OCI-M2 (cell line): ENCODE data around the gene MLXIP.

Source experiments
- DNase-seq: peaks from one replicate; lab custom pipeline; 2025; ENCODE audit not compliant: unreplicated experiment; lab: John Stamatoyannopoulos, UW

MLXIP gene

DNA sequence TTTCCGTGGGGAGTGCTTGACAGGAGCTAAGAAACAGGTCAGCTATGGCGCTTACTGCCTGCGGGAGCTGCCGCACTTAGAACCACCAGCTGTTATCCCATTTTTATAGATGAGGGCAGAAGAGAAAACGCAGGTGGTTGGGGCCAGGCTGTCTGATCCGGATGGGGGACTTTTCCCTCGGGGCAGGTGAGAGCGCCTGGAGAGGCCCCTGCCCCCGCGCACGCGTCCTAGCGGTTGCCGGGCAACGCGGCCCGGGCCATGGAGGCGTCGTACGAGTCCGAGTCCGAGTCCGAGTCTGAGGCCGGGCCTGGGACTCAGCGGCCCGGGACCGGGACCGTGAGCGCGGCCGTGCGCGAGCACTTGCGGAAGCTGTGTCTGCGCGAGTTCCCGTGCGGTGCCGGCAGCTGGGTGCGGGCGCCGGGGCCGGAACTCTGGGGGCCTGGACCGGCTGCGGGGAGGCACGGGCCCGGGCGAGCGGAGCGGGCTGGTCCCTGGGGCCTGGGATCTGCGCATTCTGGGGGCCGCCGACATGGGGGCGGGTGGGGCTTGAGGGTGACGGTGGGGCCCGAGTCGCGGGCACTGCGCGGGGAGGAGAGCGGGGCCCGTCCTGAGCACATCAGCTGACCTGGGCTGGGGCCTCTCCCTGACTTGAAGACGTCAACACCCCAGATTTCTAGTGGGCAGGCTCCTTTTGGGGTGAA, 104.5 kb downstream of the MLXIP start, which contains the start of gene LRRC43:
TSS of gene LRRC43 (plus strand) at position 237 of the 701 bp plus-strand sequence. CDS start at position 259, 22 bp downstream.
- no peak for DNase-seq

DNA sequence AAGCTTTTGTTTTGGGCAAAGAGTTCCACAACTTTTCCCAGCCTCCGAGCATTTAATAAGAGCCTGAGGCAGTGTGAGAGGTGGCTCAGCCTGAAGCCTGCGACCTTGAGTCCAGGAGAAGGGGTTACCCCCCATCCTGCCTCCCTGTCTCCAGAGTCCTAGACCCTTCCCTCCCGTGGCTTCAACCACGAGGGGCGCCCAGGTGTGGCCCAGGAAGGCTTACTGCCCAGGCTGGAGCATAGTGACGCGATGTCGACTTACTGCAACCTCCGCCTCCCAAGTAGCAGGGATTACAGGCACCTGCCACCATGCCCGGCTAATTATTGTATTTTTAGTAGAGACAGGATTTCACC, 105.0 kb downstream of the MLXIP start:
- no peak for DNase-seq

DNA sequence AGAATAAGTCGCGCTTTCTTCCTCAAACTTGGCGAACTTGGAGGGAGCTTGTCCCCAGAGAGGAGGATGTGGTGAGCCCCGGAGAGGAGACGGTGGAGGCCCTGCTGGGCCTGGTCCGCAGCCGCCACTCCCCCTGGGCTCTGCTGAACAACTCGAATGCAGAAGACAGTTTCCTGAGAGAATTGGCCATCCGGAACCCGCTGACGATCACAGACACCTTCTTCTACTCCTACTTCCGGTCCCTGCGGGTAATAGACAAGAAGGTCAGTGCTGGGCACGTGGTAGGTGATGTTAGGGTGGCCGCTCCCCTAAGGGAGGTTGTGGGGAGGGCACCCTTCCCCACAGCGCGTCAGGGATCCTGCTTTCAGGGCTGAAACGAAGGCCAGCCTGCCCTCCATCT, 106.0 kb downstream of the MLXIP start:
- no peak for DNase-seq

DNA sequence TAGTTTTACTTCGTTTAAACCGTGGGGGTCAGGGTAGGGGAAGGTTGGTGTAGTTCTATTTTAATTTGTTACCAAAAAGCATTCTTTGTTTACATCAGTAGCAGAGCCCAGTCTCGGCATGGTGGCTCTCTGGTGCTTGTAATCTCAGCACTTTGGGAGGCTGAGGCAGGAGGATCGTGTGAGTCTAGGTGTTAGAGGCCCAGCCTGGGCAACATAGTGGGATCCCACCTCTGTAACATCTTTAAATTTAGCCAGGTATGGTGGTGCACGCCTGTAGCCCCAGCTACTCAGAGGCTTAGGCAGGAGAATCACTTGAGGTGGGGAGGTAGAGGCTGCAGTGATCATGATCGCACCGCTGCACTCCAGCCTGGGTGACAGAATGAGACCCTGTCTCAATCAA, 106.5 kb downstream of the MLXIP start:
- no peak for DNase-seq

DNA sequence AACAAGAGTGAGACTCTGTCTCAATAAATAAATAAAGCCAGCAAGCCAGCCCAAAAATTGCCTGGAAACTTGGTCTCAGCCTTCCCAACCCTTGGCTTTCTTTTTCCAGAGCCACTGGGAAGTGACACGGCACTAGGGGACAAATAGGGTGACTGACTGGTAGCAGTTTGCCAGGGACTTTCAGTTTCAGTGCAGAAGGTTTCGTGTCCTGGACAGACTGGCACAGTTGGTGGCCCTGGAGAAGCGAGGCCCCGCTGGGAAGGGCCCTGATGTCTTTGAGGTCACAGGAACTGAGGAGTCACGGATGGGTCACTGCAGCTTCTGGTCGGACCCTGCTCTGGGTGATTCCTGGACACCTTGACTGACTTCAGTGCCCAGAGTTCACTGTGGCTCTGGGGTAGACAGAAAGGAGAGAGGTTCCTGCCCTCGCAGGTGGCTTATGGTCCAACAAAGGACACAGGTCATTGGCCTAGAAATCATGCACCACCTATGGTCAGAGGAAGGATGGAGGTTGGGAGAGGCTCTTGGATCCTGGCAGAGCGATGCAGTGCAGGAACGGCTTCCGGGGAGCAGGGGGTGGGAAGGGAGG, 107.0 kb downstream of the MLXIP start:
- DNase-seq = no peak

DNA sequence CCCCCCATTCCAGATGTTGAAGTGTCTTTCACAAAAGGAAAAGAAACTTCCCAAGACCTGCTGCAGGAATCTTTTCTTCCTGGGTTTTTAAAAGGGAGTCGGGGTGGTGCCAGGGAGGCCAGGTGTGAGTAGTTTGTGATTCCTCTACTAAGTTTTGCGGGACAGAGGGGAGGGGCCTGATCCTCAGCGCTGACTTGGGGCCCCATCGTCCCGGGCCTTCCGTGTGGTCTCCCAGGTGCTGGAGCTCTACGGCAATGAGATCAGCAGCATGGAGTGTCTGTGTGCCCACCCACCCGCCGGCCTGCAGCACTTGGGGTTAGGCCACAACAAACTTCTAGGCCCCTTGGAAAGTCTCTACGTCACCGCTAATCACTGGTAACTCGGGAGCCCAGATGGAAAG, 108.9 kb downstream of the MLXIP start:
- no peak for DNase-seq

DNA sequence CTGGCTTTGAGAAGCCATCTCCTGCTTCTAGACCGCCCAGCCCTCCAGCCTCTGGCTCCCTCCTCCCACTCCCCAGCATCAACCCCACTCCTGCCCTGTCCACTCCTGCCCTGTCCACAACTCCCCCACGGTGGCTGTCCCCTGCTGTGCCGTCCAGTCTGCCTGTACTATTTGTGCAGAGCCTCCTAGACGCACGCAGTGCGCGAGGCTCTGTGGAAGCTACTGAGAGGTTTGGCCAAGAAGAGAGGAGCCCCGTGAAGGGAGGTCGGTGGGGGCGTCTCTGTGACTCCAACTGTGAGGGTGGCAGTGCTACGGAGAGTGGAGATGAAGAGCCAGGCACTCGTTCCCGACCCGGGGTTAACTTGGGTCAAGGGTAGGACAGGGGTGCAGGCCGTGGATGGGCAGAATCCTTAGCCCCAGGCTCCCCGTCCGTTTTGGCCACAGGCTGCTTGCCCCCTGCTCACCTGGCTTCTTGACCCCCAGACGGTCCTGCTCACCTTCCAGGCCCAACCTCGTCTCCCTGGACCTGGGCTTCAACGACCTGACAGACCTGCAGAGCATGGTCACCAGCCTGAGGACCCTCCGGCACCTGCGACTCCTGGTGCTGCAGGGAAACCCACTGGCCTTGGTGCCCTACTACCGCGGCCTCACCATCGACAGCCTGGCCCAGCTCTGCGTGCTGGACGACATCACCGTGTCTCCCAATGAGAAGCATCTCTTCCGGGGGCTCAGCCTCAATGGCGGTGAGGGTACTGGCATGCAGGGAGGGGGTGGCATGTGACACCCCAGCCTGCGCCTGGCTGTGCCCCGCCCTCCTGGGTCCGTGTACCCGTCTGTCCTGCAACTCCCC, 111.3 kb downstream of the MLXIP start:
- DNase-seq = no peak

DNA sequence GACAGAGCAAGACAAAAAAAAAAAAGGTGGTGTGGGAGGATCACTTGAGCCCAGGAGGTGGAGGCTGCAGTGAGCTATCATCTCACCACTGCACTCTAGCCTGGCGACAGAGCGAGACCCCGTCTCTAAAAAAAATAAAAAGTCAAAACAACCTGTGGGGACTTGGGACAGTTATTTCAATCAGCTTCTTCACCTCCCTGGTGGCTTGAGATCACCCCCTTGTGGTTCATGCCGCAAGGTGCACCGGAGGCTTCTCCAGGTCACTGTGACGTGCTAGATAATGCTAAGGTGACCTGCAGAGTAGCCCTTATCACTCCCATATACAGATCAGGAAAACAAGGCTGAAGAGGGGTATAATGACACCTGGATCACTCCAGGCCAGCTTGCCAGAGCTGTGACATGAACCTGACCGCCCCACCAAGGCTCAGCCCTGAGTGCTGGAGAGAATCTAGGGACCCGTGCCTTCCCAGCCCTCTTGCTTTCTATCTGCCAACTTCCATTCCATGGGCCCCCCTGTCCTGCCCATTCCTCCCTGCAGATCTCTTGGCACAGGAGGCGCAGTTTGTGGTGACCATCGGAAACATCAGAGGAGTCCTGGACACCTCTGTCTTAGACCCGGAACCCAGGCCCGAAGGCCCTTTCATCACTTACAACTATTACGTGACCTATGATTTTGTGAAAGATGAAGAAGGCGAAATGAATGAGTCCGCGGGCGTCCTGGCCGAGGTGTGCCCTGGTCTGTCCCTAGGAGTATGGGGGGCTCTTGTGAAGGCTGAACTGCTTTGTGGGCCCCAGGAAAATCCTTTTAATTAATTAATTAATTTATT, 112.5 kb downstream of the MLXIP start:
- no peak for DNase-seq

DNA sequence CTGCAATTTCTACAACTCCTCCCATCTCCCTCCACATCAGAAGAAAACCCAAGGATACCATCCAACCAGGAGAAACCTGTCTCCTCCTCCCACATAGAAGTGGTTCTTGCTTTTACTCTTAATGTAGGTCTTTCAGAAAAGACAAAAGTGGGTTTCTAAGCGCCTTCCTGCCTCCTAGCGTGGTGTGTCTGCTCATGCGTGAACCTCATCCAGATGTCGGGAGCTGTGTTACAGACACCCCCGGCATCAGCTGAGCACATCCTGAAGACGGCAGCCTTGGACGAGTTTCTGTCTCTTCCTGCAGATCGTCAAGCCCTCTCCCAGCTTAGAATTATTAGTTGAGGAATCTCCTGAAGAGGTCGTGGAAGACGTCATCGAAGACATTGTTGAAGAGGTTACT, 113.9 kb downstream of the MLXIP start:
- DNase-seq = no peak

DNA sequence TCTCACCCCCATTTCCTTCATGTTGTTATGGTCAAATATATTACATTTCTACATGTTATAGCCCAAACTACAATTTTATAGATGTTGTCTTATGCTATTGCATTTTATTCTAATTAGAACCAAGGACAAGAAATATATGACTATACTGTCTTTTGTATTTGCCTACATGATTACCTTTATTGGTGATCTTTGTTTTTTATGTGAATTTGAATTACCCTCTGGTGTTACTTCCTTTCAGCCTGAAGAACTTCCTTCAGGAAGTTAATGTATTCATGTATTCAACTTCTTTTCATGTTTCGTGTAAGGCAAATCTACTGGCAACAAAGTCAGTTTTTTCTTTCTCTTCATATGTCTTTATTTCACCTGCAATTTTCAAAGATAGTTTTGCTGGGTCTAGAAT, 116.2 kb downstream of the MLXIP start:
- DNase-seq = no peak

DNA sequence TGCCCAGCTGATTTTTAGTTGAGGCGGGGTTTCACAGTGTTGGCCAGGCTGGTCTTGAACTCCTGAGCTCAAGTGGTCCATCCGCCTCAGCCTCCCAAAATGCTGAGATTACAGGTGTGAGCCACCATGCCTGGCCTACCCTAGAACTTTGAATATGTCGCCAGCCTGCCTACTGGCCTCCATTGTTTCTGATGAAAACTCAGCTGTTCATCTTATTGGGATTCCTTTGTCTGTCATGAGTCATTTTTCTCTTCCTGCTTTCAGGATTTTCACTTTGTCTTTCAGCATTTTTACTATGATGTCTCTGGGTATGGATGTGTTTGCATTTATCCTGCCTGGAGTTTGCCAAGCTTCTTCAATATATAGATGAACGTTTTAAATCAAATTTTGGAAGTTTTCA, 116.8 kb downstream of the MLXIP start:
- DNase-seq = no peak
